RWPE2 (cell line): ENCODE results near the gene PRRC2A.

Experiments
- ATAC-seq: fragments of 200-7000 bp; cut with Tn5 transposase; 3 replicates; pipeline ENCODE4 v1.9.1; 2021; ENCODE audit warnings: low read depth
- DNase-seq: peaks from one replicate; pipeline ENCODE4 v3.0.0-alpha.2; 2020; ENCODE audit warnings: low spot score
- H3K27ac ChIP-seq: fragments of 450-650 bp; 2 replicates; pipeline ENCODE4 v1.5.1; 2017; ENCODE audit warnings: mild to moderate bottlenecking; ENCODE audit not compliant: poor library complexity, severe bottlenecking
- H3K27me3 ChIP-seq: fragments of 250-450 bp; sonication (Bioruptor Pico); 2 replicates; pipeline ENCODE4 v1.5.1; 2021; ENCODE audit warnings: mild to moderate bottlenecking, moderate library complexity; ENCODE audit not compliant: insufficient read depth, poor library complexity, severe bottlenecking
- H3K36me3 ChIP-seq: fragments of 250-450 bp; sonication (Bioruptor Pico); 2 replicates; pipeline ENCODE4 v1.5.1; 2020; ENCODE audit warnings: low read depth, mild to moderate bottlenecking, moderate library complexity
- H3K4me1 ChIP-seq: fragments of 250-450 bp; sonication (Bioruptor Pico); 2 replicates; pipeline ENCODE4 v1.5.1; 2021; ENCODE audit warnings: mild to moderate bottlenecking, moderate library complexity; ENCODE audit not compliant: insufficient read depth, poor library complexity, severe bottlenecking
- H3K4me3 ChIP-seq: fragments of 250-450 bp; sonication (Bioruptor Pico); 2 replicates; pipeline ENCODE4 v1.5.1; 2021; ENCODE audit warnings: mild to moderate bottlenecking, moderate library complexity; ENCODE audit not compliant: severe bottlenecking
- H3K9me3 ChIP-seq: fragments of 250-450 bp; sonication (Bioruptor Pico); 2 replicates; pipeline ENCODE4 v1.5.1; 2021; ENCODE audit warnings: mild to moderate bottlenecking, moderate library complexity; ENCODE audit not compliant: severe bottlenecking
- TF ChIP-seq, protein P1 (sequence below): fragments of 450-650 bp; IDR thresholded peaks from one replicate; pipeline ENCODE4 v1.5.1; 2017; ENCODE audit warnings: mild to moderate bottlenecking, moderate library complexity; ENCODE audit not compliant: poor library complexity, severe bottlenecking

The PRRC2A gene

DNA sequence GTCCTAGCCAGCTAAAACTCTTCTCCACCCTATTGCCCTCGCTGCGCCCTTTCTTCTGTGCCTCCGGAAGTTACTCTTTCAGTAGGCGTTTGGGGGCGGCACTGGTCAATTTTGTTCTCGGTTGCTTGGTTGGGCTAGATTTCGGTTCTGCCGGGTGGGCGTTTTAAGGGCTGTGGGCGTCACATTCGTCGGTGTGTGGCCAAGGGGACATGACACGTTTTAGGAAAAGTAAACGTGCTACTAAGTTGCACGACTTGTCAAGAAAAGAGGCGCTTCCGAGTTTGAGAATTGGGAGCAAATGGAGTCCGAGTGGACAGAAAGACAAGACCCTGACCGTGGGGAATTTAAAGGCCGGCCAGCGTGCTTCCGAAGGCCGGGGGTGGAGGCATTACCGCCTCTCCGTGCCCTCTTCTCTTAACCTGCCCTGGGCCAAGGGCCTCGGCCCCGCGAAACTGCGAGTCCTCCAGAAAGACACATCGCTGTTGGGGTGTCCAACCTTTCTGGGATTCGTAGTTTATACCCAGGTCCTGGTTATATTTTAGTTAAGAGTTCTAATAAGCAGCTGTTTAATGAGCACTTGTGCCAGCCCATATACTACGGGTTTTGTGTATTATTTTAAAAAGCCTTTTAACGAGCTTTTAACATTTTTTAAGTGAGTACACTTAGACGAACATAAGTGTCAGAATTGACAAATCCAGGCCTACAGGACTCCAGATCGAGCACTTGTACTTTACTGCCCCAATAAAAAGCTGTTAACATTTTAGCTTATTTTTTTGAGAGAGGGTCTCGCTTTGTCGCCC, 32.6 kb downstream of the PRRC2A start:
- TF ChIP-seq, protein P1, sequence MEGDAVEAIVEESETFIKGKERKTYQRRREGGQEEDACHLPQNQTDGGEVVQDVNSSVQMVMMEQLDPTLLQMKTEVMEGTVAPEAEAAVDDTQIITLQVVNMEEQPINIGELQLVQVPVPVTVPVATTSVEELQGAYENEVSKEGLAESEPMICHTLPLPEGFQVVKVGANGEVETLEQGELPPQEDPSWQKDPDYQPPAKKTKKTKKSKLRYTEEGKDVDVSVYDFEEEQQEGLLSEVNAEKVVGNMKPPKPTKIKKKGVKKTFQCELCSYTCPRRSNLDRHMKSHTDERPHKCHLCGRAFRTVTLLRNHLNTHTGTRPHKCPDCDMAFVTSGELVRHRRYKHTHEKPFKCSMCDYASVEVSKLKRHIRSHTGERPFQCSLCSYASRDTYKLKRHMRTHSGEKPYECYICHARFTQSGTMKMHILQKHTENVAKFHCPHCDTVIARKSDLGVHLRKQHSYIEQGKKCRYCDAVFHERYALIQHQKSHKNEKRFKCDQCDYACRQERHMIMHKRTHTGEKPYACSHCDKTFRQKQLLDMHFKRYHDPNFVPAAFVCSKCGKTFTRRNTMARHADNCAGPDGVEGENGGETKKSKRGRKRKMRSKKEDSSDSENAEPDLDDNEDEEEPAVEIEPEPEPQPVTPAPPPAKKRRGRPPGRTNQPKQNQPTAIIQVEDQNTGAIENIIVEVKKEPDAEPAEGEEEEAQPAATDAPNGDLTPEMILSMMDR, result peak; percentile 11
- peak overlapping the region; percentile 84 for H3K27ac ChIP-seq
- no peaks in the 10 kb centered on the region for H3K27me3 ChIP-seq
- H3K9me3 ChIP-seq, result no peaks in the 10 kb centered on the region
- peaks cover 36% of the 10 kb centered on the region for H3K36me3 ChIP-seq
- no peaks in the 10 kb centered on the region for H3K4me1 ChIP-seq
- ATAC-seq (peak; percentile 69), DNase-seq (peak; percentile 84)
- peak overlapping the region; percentile 93 for H3K4me3 ChIP-seq

GRCh38 chr6:31654574-31655348, 34.2 kb downstream of the PRRC2A start:
- TF ChIP-seq, protein P1, result no peak
- Histone ChIP-seq H3K27ac (no peak overlapping the region), H3K9me3 (no peaks in the 10 kb centered on the region), H3K4me1 (no peaks in the 10 kb centered on the region), H3K36me3 (peaks cover 20% of the 10 kb centered on the region), H3K4me3 (no peak overlapping the region), H3K27me3 (no peaks in the 10 kb centered on the region)
- ATAC-seq (no peak), DNase-seq (no peak)

- H3K27ac ChIP-seq, result no peak within 1 kb of the TSS
- TF ChIP-seq, protein P1, result no peak
- DNase-seq (no peak), ATAC-seq (no peak)
- H3K27me3 ChIP-seq, result no peaks in the 10 kb centered on the region
- H3K36me3 ChIP-seq, result peaks cover 12% of the 10 kb centered on the region
- H3K4me1 ChIP-seq, result no peaks in the 10 kb centered on the region
- no peak within 1 kb of the TSS for H3K4me3 ChIP-seq
- no peaks in the 10 kb centered on the region for H3K9me3 ChIP-seq
Observed at GRCh38 chr6:31655349-31656237, 35.1 kb downstream of the PRRC2A start, which contains the start of gene APOM. APOM (plus strand) TSS chr6:31655894; CDS start chr6:31655967, 73 bp downstream.

DNA sequence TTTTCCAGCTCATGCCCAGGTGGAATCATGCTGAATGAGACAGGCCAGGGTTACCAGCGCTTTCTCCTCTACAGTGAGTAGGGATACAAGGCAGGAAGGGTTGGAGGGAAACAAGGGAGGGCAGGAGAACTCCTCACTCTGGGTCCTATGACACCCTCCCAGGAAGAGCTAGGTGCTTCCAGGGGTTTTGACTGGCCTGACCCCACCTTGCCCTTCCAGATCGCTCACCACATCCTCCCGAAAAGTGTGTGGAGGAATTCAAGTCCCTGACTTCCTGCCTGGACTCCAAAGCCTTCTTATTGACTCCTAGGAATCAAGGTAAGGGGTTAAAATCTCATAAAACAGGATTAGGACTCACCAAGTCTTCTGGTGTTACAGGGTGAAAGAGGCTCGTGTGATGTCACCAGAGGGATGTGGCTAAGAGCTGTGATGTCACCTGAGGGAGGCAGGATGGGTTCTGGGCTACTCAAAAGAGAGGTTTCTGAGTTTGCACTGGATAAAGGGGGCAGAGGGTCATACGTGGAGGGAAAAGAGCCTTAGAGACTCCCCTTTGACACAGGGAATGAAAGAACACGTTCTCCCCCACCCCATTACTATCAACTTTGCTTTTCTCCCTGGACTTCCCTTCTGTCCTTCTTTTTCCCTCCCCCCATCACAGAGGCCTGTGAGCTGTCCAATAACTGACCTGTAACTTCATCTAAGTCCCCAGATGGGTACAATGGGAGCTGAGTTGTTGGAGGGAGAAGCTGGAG, 37.1 kb downstream of the PRRC2A start:
- no peaks in the 10 kb centered on the region for H3K27me3 ChIP-seq
- no peaks in the 10 kb centered on the region for H3K9me3 ChIP-seq
- TF ChIP-seq, protein P1, result no peak
- no peak overlapping the region for H3K4me3 ChIP-seq
- H3K27ac ChIP-seq, result no peak overlapping the region
- ATAC-seq (no peak), DNase-seq (no peak)
- no peaks in the 10 kb centered on the region for H3K4me1 ChIP-seq
- 0 out of 2 replicates have a peak, but pooled peaks cover 3% of the 10 kb centered on the region for H3K36me3 ChIP-seq
